Hematopoietic multipotent progenitor cell treated with erythropoietin and hydrocortisone succinate and interleukin-3 and kit ligand, for 4 days (in vitro differentiated cells): ENCODE measurements around the gene IL31.

Experiments used
- DNase-seq: peaks from one replicate; pipeline ENCODE4 v3.0.0-alpha.2; 2015

IL31 gene

DNA sequence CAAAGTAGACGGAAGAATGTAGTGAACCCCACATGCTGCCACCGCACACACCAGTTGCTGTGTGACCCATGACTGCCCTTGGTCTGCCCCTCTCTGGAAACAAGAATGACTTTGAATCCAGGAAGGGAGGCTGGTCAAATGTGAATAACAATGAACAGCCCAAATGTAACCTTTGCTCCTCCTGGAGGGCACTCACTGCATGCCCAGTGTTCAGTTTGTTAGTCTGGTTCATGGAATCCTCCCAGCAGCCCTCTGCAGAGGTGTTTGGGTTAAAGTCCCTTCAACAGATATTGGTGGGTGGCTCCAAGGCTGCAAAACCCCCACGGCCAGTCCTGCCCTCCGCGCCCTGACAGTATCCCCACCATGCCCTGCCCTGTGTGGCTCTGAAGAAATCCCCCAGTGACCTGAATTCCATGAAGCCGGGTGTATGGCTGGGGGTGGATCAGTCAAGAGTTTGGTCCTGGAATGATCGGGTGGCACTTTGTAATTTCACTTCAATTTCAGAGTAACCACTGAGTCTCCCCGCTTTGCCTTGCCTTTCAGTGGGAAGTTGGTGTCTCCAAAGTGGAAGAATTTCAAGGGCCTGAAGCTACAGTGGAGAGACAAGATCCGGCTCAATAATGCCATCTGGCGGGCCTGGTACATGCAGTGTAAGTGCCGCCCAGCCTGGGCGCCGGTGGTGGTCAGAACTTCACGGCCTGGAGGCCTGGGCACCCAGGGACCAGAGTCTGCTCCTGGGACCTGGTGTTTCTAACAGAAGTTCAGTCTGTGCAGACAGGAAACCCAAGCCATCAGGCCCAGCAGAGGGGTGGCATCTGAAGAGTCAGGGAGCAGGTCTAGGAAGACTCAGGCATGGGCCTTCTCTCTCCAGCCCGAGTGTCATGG is 47.1 kb downstream of the IL31 start:
- no peak for DNase-seq

DNA sequence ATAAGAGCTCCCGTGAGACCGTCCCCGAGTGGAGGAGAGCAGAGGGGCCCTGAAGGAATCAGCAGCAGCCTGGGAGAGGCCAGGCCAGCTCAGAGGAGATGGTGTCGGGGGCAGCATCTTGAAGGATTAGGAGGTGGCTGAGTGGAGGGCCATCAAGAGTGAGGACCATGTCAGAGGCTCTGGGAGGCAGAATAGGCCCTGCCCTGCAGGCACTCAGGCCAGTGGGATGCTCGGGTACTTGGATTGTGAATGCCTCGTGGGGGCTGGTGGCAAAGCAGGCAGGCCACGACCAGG is 47.7 kb downstream of the IL31 start:
- DNase-seq: no peak

DNA sequence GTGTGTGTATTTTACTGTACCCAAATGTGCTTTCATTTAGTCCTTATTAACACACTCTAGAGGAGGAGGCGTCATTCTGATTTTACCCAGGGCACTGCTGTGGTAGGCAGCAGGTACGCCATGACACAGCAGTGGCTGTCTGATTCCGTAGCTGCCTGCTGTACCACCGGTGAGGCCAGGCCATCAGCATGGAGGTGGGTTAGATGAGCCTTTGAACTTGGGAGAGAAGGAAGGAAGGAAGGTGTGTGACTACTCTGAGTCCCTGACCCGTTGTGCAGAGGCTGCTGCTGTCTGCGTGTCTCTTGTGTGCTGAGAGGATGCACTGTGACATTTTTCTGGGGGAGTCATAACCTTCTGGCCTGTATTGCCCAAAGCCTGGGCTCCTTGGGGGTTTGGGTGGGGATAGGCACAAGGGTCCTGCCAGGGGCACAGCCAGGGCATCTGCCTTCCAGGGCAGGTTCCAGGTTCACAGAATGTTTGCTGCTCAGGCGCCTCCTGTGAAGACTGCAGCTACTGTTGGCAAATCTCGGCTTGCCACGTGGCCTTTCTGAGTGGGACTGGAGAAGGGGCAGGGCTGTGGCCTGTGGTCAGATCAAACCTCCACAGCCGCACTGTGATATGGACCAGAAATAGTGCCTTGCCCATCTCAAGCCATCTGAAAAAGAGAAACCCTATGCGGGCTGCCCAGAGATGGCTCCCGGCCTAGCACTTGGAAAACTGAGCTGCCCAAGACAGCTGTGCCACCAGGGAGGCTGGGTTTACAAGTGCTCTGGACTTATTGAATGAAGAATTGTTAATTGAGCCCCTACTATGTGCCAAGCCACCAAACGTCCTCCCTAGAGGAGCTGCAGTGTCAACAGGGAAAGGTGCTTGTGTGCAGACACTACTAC is 48.3 kb downstream of the IL31 start:
- DNase-seq: peak; percentile 80

DNA sequence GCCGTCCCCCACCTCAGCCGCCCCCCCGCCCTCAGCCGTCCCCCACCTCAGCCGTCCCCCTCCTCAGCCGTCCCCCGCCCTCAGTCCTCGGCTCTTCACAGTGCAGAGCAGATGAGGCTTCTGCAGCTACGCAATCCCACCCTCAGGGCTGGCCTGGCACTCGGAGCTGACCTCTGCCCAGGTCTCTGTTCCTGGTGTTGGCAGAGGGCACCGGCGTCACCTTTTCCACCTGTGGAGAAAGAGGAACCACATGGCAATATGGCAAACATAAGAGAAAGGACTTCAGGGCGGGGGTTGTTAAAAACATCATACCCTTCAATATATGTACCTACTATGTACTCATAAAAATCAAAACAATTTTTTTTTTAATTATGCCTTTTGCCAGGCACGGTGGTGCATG is 49.7 kb downstream of the IL31 start:
- no peak for DNase-seq

DNA sequence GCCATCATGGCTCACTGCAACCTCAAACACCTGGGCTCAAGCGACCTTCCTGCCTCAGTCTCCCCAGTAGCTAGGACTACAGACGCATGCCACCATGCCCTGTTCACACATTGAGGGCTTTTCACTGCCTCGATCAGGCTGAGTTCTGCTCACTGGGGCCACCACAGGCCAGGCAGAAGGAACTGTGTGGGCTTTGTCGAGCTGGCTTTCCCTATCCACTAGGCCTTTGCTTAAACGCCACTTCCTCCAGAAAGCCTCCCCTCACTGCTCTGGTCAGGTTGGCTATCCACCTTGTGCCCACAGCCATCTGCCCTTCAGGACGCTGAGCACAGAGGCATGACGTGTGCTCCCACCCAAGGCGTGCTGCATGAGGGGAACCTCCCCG is 50.3 kb downstream of the IL31 start:
- no peak for DNase-seq

DNA sequence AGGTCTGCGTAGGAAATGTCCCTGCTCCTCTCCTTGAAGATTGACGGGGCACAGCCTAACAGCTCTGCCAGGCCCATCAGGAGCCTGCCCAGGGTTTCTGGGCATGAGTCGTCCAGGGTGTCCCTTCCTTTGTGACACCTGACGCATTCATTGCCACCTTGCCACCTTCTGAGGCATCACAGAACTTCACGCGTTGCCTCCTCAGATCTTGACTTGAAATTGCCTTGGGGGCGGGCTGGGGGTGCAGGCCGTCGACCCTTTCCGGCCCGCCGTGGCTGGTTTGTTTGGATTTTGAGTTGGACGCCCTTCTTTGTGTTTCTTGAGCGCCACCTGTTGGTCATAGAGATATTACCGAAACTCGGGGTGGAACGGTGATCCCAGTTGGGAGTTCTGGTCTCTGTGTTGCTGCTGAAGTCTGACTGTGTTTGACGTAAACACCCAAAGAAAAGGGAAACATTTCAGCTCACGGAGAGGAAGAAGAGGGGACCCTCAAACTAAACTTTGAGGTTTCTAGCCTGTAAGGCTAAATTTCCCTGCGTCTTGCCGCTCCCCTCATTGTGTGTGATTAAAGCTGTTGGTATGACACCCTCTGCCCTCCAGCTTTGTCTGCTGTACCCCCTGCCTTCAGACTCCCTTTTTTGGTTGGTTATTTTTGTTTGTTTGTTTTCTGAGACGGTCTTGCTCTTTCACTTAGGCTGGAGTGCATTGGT is 50.8 kb downstream of the IL31 start:
- DNase-seq: peak; percentile 88
